BLaER1 treated with 17β-estradiol and CSF1 and Interleukin-3, amounts not matched to agents 10 nM and 100 nM (cell line): ENCODE measurements around the gene ACOT9.

Source experiments
- H3K27ac ChIP-seq, 11 experiments: shearing (Covaris generic); formaldehyde crosslinking; 2 replicates each; pipeline ENCODE4 v1.8.1; 2022
- H3K27me3 ChIP-seq, 11 experiments: shearing (Covaris generic); formaldehyde crosslinking; 2 replicates each; pipeline ENCODE4 v1.8.1; 2022
- H3K36me3 ChIP-seq, 11 experiments: shearing (Covaris generic); formaldehyde crosslinking; 2 replicates each; pipeline ENCODE4 v1.8.1; 2022
- H3K4me1 ChIP-seq, 10 experiments: shearing (Covaris generic); formaldehyde crosslinking; 2 replicates each; pipeline ENCODE4 v1.8.1; 2022
- H3K4me2 ChIP-seq, 11 experiments: shearing (Covaris generic); formaldehyde crosslinking; 2 replicates each; pipeline ENCODE4 v1.8.1; 2022
- H3K4me3 ChIP-seq, 10 experiments: shearing (Covaris generic); formaldehyde crosslinking; 2 replicates each; pipeline ENCODE4 v1.8.1; 2022
- H3K9ac ChIP-seq, 11 experiments: shearing (Covaris generic); formaldehyde crosslinking; 2 replicates each; pipeline ENCODE4 v1.8.1; 2022
- H3K9me3 ChIP-seq, 11 experiments: shearing (Covaris generic); formaldehyde crosslinking; replicated peaks in 1 of 11; 2 replicates each; pipeline ENCODE4 v1.8.1; 2022
- H4K20me1 ChIP-seq, 11 experiments: shearing (Covaris generic); formaldehyde crosslinking; 2 replicates each; pipeline ENCODE4 v1.8.1; 2022
- Cebpa-rat ChIP-seq, 11 experiments: shearing (Covaris generic); IDR thresholded peaks; 2 replicates each; pipeline ENCODE4 v1.8.1; 2022

The ACOT9 gene, protein sequence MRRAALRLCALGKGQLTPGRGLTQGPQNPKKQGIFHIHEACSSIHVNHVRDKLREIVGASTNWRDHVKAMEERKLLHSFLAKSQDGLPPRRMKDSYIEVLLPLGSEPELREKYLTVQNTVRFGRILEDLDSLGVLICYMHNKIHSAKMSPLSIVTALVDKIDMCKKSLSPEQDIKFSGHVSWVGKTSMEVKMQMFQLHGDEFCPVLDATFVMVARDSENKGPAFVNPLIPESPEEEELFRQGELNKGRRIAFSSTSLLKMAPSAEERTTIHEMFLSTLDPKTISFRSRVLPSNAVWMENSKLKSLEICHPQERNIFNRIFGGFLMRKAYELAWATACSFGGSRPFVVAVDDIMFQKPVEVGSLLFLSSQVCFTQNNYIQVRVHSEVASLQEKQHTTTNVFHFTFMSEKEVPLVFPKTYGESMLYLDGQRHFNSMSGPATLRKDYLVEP

GRCh38 chrX:23742697-23743622 lies at the start of gene ACOT9:
ACOT9 (minus strand) TSS chrX:23743276; CDS start chrX:23743144, 132 bp downstream.
- Histone ChIP-seq H3K4me3 (peak within 1 kb of the TSS; percentile 56 to 78 (median 67)), H3K4me2 (peak within 1 kb of the TSS; percentile 42 to 83 (median 66)), H3K27ac (peak within 1 kb of the TSS; percentile 58 to 93 (median 76)), H3K27me3 (peaks cover 0 to 25% (median 15%) of the 10 kb centered on the region in 11 experiments; a peak in 13 of 22 replicates), H3K36me3 (no peaks in the 10 kb centered on the region), H3K9me3 (peaks cover 0 to 17% (median 9%) of the 10 kb centered on the region in 11 experiments; a peak in 16 of 22 replicates), H3K4me1 (peaks cover 0 to 31% (median 11%) of the 10 kb centered on the region in 10 experiments; a peak in 12 of 20 replicates), H4K20me1 (peaks cover 0 to 29% (median 0%) of the 10 kb centered on the region in 11 experiments; a peak in 6 of 22 replicates), H3K9ac (peak within 1 kb of the TSS; percentile 72 to 87 (median 77))
- TF ChIP-seq Cebpa-rat (IDR thresholded peaks at IDR 0.05): no peak

- peak overlapping the region in 2 of 11 experiments; percentile 16 to 68; a peak in 1 of 22 replicates for H3K27ac ChIP-seq
Measured at GRCh38 chrX:23790155-23790497, 47.0 kb upstream of the ACOT9 start.

GRCh38 chrX:23789386-23790154 lies 46.5 kb upstream of the ACOT9 start:
- Histone ChIP-seq H3K9me3 (peaks cover 0 to 6% (median 0%) of the 10 kb centered on the region in 11 experiments; a peak in 6 of 22 replicates), H3K4me3 (no peak overlapping the region), H3K27ac (peak overlapping the region in 5 of 11 experiments; percentile 16 to 68 (median 27); a peak in 6 of 22 replicates), H3K36me3 (peaks cover 0 to 20% (median 15%) of the 10 kb centered on the region in 11 experiments; a peak in 18 of 22 replicates), H3K9ac (no peak overlapping the region), H3K27me3 (no peaks in the 10 kb centered on the region), H3K4me1 (peaks cover 0 to 59% (median 13%) of the 10 kb centered on the region in 10 experiments; a peak in 16 of 20 replicates), H3K4me2 (peak overlapping the region in 5 of 11 experiments; percentile 3 to 47 (median 25); a peak in 10 of 22 replicates), H4K20me1 (peaks cover 0 to 18% (median 8%) of the 10 kb centered on the region in 11 experiments; a peak in 12 of 22 replicates)
- no peak for TF ChIP-seq Cebpa-rat (IDR thresholded peaks at IDR 0.05)

More at GRCh38 chrX:23790155-23790497, 47.0 kb upstream of the ACOT9 start:
- 0 out of 22 replicates have a peak, but pooled peaks cover 0 to under 1% (median 0%) of the 10 kb centered on the region in 11 experiments for H3K9me3 ChIP-seq
- H3K36me3 ChIP-seq: peaks cover 0 to 14% (median 10%) of the 10 kb centered on the region in 11 experiments; a peak in 18 of 22 replicates
- no peak for TF ChIP-seq Cebpa-rat (IDR thresholded peaks at IDR 0.05)
- H3K4me3 ChIP-seq: no peak overlapping the region
- peaks cover 0 to 13% (median 3%) of the 10 kb centered on the region in 11 experiments; a peak in 12 of 22 replicates for H4K20me1 ChIP-seq
- H3K4me1 ChIP-seq: peaks cover 0 to 57% (median 7%) of the 10 kb centered on the region in 10 experiments; a peak in 13 of 20 replicates
- H3K27me3 ChIP-seq: no peaks in the 10 kb centered on the region
- no peak overlapping the region for H3K9ac ChIP-seq
- peak overlapping the region in 5 of 11 experiments; percentile 3 to 47 (median 25); a peak in 9 of 22 replicates for H3K4me2 ChIP-seq

DNA sequence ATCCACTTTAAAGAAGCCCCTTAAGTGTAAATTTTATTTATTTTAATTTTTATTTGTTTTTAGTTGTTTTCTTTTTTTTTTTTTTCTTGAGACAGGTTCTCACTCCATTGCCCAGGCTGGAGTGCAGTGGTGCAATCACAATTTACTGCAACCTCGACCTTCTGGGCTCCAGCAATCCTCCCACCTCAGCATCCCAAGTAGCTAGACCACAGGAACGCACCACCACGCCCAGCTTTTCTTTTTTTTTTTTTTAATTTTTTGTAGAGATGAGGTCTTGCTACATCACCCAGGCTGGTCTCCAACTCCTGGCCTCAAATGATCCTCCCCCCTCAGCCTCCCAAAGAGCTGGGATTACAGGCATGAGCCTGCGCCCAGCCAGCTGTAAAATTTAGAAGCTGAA lies 45.9 kb upstream of the ACOT9 start:
- no peak for TF ChIP-seq Cebpa-rat (IDR thresholded peaks at IDR 0.05)
- Histone ChIP-seq H3K9ac (no peak overlapping the region), H3K4me1 (peaks cover 0 to 59% (median 13%) of the 10 kb centered on the region in 10 experiments; a peak in 16 of 20 replicates), H3K4me3 (no peak overlapping the region), H3K4me2 (peak overlapping the region in 3 of 11 experiments; percentile 25 to 47 (median 45); a peak in 6 of 22 replicates), H3K36me3 (peaks cover 0 to 26% (median 20%) of the 10 kb centered on the region in 11 experiments; a peak in 18 of 22 replicates), H3K27me3 (no peaks in the 10 kb centered on the region), H3K27ac (peak overlapping the region in 4 of 11 experiments; percentile 27 to 68 (median 53); a peak in 7 of 22 replicates), H4K20me1 (peaks cover 0 to 25% (median 8%) of the 10 kb centered on the region in 11 experiments; a peak in 12 of 22 replicates), H3K9me3 (peaks cover 0 to 13% (median 4%) of the 10 kb centered on the region in 11 experiments; a peak in 12 of 22 replicates)

GRCh38 chrX:23788521-23788920 lies 45.4 kb upstream of the ACOT9 start:
- H3K9me3 ChIP-seq: peaks cover 0 to 17% (median 8%) of the 10 kb centered on the region in 11 experiments; a peak in 12 of 22 replicates
- peaks cover 0 to 29% (median 8%) of the 10 kb centered on the region in 11 experiments; a peak in 12 of 22 replicates for H4K20me1 ChIP-seq
- peak overlapping the region in 4 of 11 experiments; percentile 10 to 42 (median 39); a peak in 4 of 22 replicates for H3K9ac ChIP-seq
- peak overlapping the region in 5 of 11 experiments; percentile 19 to 68 (median 54); a peak in 9 of 22 replicates for H3K27ac ChIP-seq
- H3K36me3 ChIP-seq: peaks cover 0 to 28% (median 21%) of the 10 kb centered on the region in 11 experiments; a peak in 18 of 22 replicates
- H3K4me3 ChIP-seq: no peak overlapping the region
- no peak for TF ChIP-seq Cebpa-rat (IDR thresholded peaks at IDR 0.05)
- peak overlapping the region in 3 of 11 experiments; percentile 25 to 47 (median 45); a peak in 5 of 22 replicates for H3K4me2 ChIP-seq
- H3K4me1 ChIP-seq: peaks cover 0 to 62% (median 13%) of the 10 kb centered on the region in 10 experiments; a peak in 16 of 20 replicates
- no peaks in the 10 kb centered on the region for H3K27me3 ChIP-seq

DNA sequence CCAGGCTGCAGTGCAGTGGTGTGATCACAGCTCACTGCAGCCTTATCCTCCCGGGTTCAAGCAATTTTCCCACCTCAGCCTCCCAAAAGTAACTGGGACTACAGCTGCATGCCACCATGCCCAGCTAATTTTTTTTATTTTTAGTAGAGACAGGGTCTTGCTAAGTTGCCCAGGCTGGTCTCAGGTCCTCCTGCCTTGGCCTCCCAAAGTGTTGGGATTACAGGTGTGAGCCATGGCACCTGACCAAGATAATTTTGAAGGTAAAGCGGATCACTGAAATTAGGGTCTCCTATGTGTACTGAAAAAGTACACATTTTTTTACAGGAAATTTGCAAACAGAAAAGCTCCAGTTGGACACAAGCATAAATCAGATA lies 44.7 kb upstream of the ACOT9 start:
- peaks cover 2 to 25% (median 11%) of the 10 kb centered on the region in 11 experiments; a peak in 18 of 22 replicates for H3K9me3 ChIP-seq
- H3K27ac ChIP-seq: peak overlapping the region in 4 of 11 experiments; percentile 49 to 68 (median 56); a peak in 8 of 22 replicates
- peaks cover 0 to 30% (median 8%) of the 10 kb centered on the region in 11 experiments; a peak in 12 of 22 replicates for H4K20me1 ChIP-seq
- H3K36me3 ChIP-seq: peaks cover 0 to 29% (median 21%) of the 10 kb centered on the region in 11 experiments; a peak in 18 of 22 replicates
- peak overlapping the region in 3 of 11 experiments; percentile 25 to 47 (median 45); a peak in 5 of 22 replicates for H3K4me2 ChIP-seq
- H3K4me3 ChIP-seq: no peak overlapping the region
- peak overlapping the region in 4 of 11 experiments; percentile 10 to 42 (median 39); a peak in 2 of 22 replicates for H3K9ac ChIP-seq
- no peaks in the 10 kb centered on the region for H3K27me3 ChIP-seq
- no peak for TF ChIP-seq Cebpa-rat (IDR thresholded peaks at IDR 0.05)
- H3K4me1 ChIP-seq: peaks cover 0 to 54% (median 13%) of the 10 kb centered on the region in 10 experiments; a peak in 16 of 20 replicates
